CD8-positive, alpha-beta memory T cell (primary cell): ENCODE data around the gene CD40. TPM values are rescaled to one million over a fixed set of nuclear protein-coding genes. Genes with fewer than 3 reads are reported as not detected.
A peak's percentile ranks its signal among the peaks of the same experiment; 100 is the strongest.

Experiments
- CTCF ChIA-PET: fragments of 350-600 bp; sonication (Branson Sonifier 250); formaldehyde crosslinking; loops from one replicate; lab custom pipeline; 2021; ENCODE audit warnings: antibody characterized with exemption; lab: Charles Lee
- POLR2A ChIA-PET: fragments of 350-600 bp; sonication (Branson Sonifier 250); formaldehyde crosslinking; loops from one replicate; lab custom pipeline; 2021; ENCODE audit warnings: antibody characterized with exemption; lab: Charles Lee
- DNase-seq, 5 donors: peaks; one replicate each; pipeline versions ENCODE4 v3.0.0 to v3.0.0-alpha.2; 2020 to 2022; ENCODE audit warnings: mixed read lengths in 1 of 5
- H3K27ac ChIP-seq: one replicate; pipeline ENCODE4 v1.7.0; 2013; ENCODE audit warnings: low read depth, mild to moderate bottlenecking, low read length, moderate library complexity
- H3K27me3 ChIP-seq: 2 replicates; pipeline ENCODE4 v1.7.0; 2013; ENCODE audit warnings: low read length, mild to moderate bottlenecking; ENCODE audit not compliant: insufficient read depth, poor library complexity, severe bottlenecking
- H3K36me3 ChIP-seq: 2 replicates; pipeline ENCODE4 v1.7.0; 2013; ENCODE audit warnings: mild to moderate bottlenecking, low read length, moderate library complexity; ENCODE audit not compliant: insufficient read depth
- H3K4me1 ChIP-seq: 2 replicates; pipeline ENCODE4 v1.7.0; 2013; ENCODE audit warnings: mild to moderate bottlenecking, low read length, moderate library complexity; ENCODE audit not compliant: insufficient read depth
- H3K4me3 ChIP-seq: 2 replicates; pipeline ENCODE4 v1.7.0; 2013; ENCODE audit warnings: mild to moderate bottlenecking, low read length
- H3K9me3 ChIP-seq: 2 replicates; pipeline ENCODE4 v1.7.0; 2013; ENCODE audit warnings: mild to moderate bottlenecking, low read length
- H3K27ac Mint-ChIP-seq, 8 donors: one replicate each; pipeline ENCODE4 v1.8.0; 2020 to 2021; ENCODE audit warnings: mixed read lengths in 8 of 8, mild to moderate bottlenecking in 6 of 8, inconsistent platforms in 3 of 8, moderate library complexity in 3 of 8
- H3K27me3 Mint-ChIP-seq, 2 donors: one replicate each; pipeline ENCODE4 v1.8.0; 2020 to 2021; ENCODE audit warnings: mixed read lengths in 2 of 2, mild to moderate bottlenecking in 1 of 2, moderate library complexity in 1 of 2
- H3K36me3 Mint-ChIP-seq, 3 donors: one replicate each; pipeline ENCODE4 v1.8.0; 2020 to 2021; ENCODE audit warnings: mixed read lengths in 3 of 3, inconsistent platforms in 1 of 3, mild to moderate bottlenecking in 1 of 3
- H3K4me1 Mint-ChIP-seq, 3 donors: one replicate each; pipeline ENCODE4 v1.8.0; 2020 to 2021; ENCODE audit warnings: mixed read lengths in 3 of 3, inconsistent platforms in 1 of 3, mild to moderate bottlenecking in 1 of 3
- H3K4me3 Mint-ChIP-seq, 7 donors: one replicate each; pipeline ENCODE4 v1.8.0; 2020 to 2021; ENCODE audit warnings: mixed read lengths in 7 of 7, mild to moderate bottlenecking in 6 of 7, moderate library complexity in 4 of 7, inconsistent platforms in 2 of 7
- H3K9me3 Mint-ChIP-seq, 5 donors: one replicate each; pipeline ENCODE4 v1.8.0; 2020 to 2022; ENCODE audit warnings: mixed read lengths in 5 of 5, mild to moderate bottlenecking in 3 of 5, moderate library complexity in 2 of 5, inconsistent platforms in 1 of 5
- polyA plus RNA-seq: library from polyadenylated mRNA; unstranded; fragments of 300-500 nt; fragmentation: Illumina TruSeq; gene quantifications from one replicate; pipeline ENCODE4 v1.2.3, GENCODE V29; 2021
- total RNA-seq, 2 experiments: library from RNA; stranded (reverse); gene quantifications; one replicate each; pipeline ENCODE4 v1.2.3, GENCODE V29; 2021

Gene CD40
- total and polyA plus RNA-seq, 3 experiments from 2014 or later, result 2.8 to 4.1 (median 3.5) TPM

DNA sequence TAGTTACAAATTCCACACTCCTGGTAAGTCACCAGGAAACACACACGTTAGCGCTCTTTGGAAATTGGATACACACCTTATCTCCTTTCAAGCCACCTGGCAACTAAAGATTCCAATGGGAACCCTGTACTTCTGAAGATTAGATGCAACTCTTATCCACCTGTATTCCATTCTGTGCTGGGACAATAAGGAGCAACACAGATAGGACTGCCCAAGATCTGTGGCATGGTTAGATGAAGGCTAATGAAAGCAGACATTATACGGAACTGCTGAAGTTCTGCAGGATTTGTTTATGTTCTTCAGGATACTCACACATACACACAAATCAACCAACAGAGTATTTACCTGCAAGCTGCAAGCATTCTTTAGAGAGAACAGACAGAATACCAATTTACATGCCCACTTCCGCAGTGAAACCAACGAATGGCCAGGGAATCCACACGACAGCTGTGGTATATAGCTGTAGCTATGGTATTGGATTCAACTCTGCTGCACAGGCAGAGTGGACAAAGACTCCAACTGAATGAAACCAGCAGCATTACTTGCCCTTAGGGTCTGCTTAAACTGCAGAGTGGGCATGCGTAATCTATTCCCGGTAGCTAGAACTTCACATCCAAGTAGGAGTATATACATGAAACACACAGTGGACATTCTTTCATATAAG lies 40.3 kb upstream of the CD40 start:
- Histone ChIP-seq H3K27ac (no peak overlapping the region), H3K27me3 (no peaks in the 10 kb centered on the region), H3K9me3 (no peaks in the 10 kb centered on the region), H3K36me3 (peaks cover 17% of the 10 kb centered on the region), H3K4me3 (no peak overlapping the region), H3K4me1 (peaks cover 6% of the 10 kb centered on the region)
- DNase-seq, result no peak
- Mint-ChIP-seq H3K4me1 (peaks cover 29 to 68% (median 44%) of the 10 kb centered on the region in 3 donors), H3K27ac (no peak overlapping the region), H3K27me3 (no peaks in the 10 kb centered on the region), H3K36me3 (peaks cover 0 to 67% (median 18%) of the 10 kb centered on the region in 3 donors), H3K4me3 (no peak overlapping the region), H3K9me3 (no peaks in the 10 kb centered on the region)
- ChIA-PET POLR2A (no interaction called here), CTCF (interaction anchor here (1.1 to 1.3 kb wide), 2 partner anchors 17 to 91 kb away, joined by 3 read pairs; no protein-coding TSS in a partner anchor)

- Mint-ChIP-seq H3K4me1 (peaks cover 39 to 73% (median 55%) of the 10 kb centered on the region in 3 donors), H3K36me3 (peaks cover 0 to 61% (median 15%) of the 10 kb centered on the region in 3 donors), H3K9me3 (no peaks in the 10 kb centered on the region), H3K27ac (peak overlapping the region in 1 of 8 donors; percentile 67), H3K27me3 (no peaks in the 10 kb centered on the region), H3K4me3 (no peak overlapping the region)
- Histone ChIP-seq H3K27ac (no peak overlapping the region), H3K27me3 (no peaks in the 10 kb centered on the region), H3K36me3 (peaks cover 17% of the 10 kb centered on the region), H3K4me1 (peaks cover 16% of the 10 kb centered on the region), H3K4me3 (no peak overlapping the region), H3K9me3 (no peaks in the 10 kb centered on the region)
- CTCF ChIA-PET, result interaction anchor here (0.9 kb wide), 1 partner anchor 10 kb away, joined by 3 read pairs; no protein-coding TSS in a partner anchor
- POLR2A ChIA-PET, result no interaction called here
- no peak for DNase-seq
These were observed 39.2 kb upstream of the CD40 start for GRCh38 chr20:46078954-46079353.

GRCh38 chr20:46081074-46081473 lies 37.0 kb upstream of the CD40 start:
- Histone ChIP-seq H3K27ac (no peak overlapping the region), H3K9me3 (no peaks in the 10 kb centered on the region), H3K36me3 (peaks cover 17% of the 10 kb centered on the region), H3K27me3 (no peaks in the 10 kb centered on the region), H3K4me3 (no peak overlapping the region), H3K4me1 (peaks cover 35% of the 10 kb centered on the region)
- POLR2A ChIA-PET, result no interaction called here
- CTCF ChIA-PET, result no interaction called here
- Mint-ChIP-seq H3K27ac (no peak overlapping the region), H3K27me3 (no peaks in the 10 kb centered on the region), H3K36me3 (peaks cover 0 to 40% (median 5%) of the 10 kb centered on the region in 3 donors), H3K4me3 (no peak overlapping the region), H3K4me1 (peaks cover 53 to 79% (median 68%) of the 10 kb centered on the region in 3 donors), H3K9me3 (no peaks in the 10 kb centered on the region)
- no peak for DNase-seq

DNA sequence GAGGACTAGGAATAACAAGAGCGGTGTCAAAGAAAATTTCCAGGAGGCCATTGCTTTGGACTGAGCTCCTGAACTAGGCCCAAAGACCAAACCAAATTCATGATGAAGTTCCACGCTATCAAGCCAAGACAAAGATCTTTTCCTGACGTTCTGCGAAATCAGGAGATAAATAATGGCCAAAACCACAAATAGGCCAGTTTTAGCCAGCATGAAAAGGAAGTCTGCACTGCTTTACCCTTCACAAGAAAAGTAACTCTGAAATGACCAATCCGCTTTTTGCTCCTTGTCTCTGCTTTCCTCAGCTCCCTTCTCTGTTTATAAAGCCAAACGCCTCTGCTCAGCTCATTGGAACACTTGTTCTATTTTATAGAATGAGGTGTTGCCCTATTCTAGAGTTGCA lies 35.0 kb upstream of the CD40 start:
- no peak for DNase-seq
- Mint-ChIP-seq H3K4me1 (peaks cover 71 to 95% (median 88%) of the 10 kb centered on the region in 3 donors), H3K36me3 (peaks cover 0 to 29% (median 2%) of the 10 kb centered on the region in 3 donors), H3K27ac (peak overlapping the region in 1 of 8 donors; percentile 60), H3K4me3 (peak overlapping the region in 2 of 7 donors; percentile 18 to 20), H3K27me3 (no peaks in the 10 kb centered on the region), H3K9me3 (no peaks in the 10 kb centered on the region)
- Histone ChIP-seq H3K27me3 (no peaks in the 10 kb centered on the region), H3K27ac (no peak overlapping the region), H3K4me3 (no peak overlapping the region), H3K4me1 (peaks cover 53% of the 10 kb centered on the region), H3K9me3 (no peaks in the 10 kb centered on the region), H3K36me3 (peaks cover 9% of the 10 kb centered on the region)
- POLR2A ChIA-PET, result no interaction called here
- CTCF ChIA-PET, result no interaction called here

DNA sequence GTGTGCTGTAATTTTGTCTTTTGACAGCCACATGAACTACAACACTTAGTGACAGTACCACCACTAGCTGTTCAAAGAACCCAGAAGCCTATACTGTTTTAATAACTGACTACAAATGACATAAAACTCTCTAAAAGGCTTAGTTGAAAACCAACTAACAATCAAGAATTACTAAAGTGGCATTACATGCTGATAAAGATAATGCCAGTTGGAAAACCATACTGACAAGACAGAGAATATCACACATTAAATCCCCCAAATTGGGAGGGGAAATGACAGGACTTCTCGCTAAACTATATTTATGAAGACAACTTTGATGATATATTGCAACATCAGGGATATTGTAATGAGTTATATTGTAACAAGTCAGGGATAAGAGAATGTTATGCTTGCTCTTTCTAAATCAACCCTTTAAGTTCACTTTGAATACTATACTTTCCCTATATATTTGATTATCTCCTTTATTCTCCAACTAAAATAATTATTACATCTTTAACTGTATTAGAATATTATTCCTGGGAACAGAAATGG lies 34.5 kb upstream of the CD40 start:
- POLR2A ChIA-PET, result no interaction called here
- Histone ChIP-seq H3K36me3 (peaks cover 5% of the 10 kb centered on the region), H3K4me1 (peaks cover 58% of the 10 kb centered on the region), H3K27ac (no peak overlapping the region), H3K9me3 (no peaks in the 10 kb centered on the region), H3K4me3 (no peak overlapping the region), H3K27me3 (no peaks in the 10 kb centered on the region)
- Mint-ChIP-seq H3K9me3 (no peaks in the 10 kb centered on the region), H3K27ac (peak overlapping the region in 1 of 8 donors; percentile 60), H3K4me1 (peaks cover 74 to 95% (median 93%) of the 10 kb centered on the region in 3 donors), H3K36me3 (peaks cover 0 to 26% (median 2%) of the 10 kb centered on the region in 3 donors), H3K27me3 (no peaks in the 10 kb centered on the region), H3K4me3 (no peak overlapping the region)
- CTCF ChIA-PET, result no interaction called here
- DNase-seq, result no peak

- H3K4me1 ChIP-seq, result peaks cover 58% of the 10 kb centered on the region
- no peaks in the 10 kb centered on the region for H3K9me3 ChIP-seq
- H3K36me3 Mint-ChIP-seq, result peaks cover 0 to 20% (median 0%) of the 10 kb centered on the region in 3 donors
- CTCF ChIA-PET, result interaction anchor here (0.6 kb wide), 1 partner anchor 62 kb away, joined by 3 read pairs; no protein-coding TSS in a partner anchor
- no peaks in the 10 kb centered on the region for H3K27me3 Mint-ChIP-seq
- peak overlapping the region in 2 of 7 donors; percentile 8 to 51 for H3K4me3 Mint-ChIP-seq
- H3K9me3 Mint-ChIP-seq, result no peaks in the 10 kb centered on the region
- peaks cover 75 to 88% (median 88%) of the 10 kb centered on the region in 3 donors for H3K4me1 Mint-ChIP-seq
- POLR2A ChIA-PET, result no interaction called here
- no peak overlapping the region for H3K4me3 ChIP-seq
- H3K27ac ChIP-seq, result no peak overlapping the region
- H3K27ac Mint-ChIP-seq, result peak overlapping the region in 2 of 8 donors; percentile 12 to 16
- H3K36me3 ChIP-seq, result no peaks in the 10 kb centered on the region
- DNase-seq, result no peak
- no peaks in the 10 kb centered on the region for H3K27me3 ChIP-seq
These were observed 33.3 kb upstream of the CD40 start for GRCh38 chr20:46084805-46085178.

- Mint-ChIP-seq H3K27me3 (no peaks in the 10 kb centered on the region), H3K27ac (peak overlapping the region in 3 of 8 donors; percentile 10 to 59 (median 16)), H3K9me3 (no peaks in the 10 kb centered on the region), H3K4me3 (peak overlapping the region in 2 of 7 donors; percentile 45 to 51), H3K36me3 (peaks cover 0 to 17% (median 0%) of the 10 kb centered on the region in 3 donors), H3K4me1 (peaks cover 76 to 88% (median 87%) of the 10 kb centered on the region in 3 donors)
- Histone ChIP-seq H3K4me3 (no peak overlapping the region), H3K36me3 (no peaks in the 10 kb centered on the region), H3K4me1 (peaks cover 58% of the 10 kb centered on the region), H3K27ac (no peak overlapping the region), H3K9me3 (no peaks in the 10 kb centered on the region), H3K27me3 (no peaks in the 10 kb centered on the region)
- ChIA-PET POLR2A (no interaction called here), CTCF (no interaction called here)
- no peak for DNase-seq
These were observed 32.8 kb upstream of the CD40 start for GRCh38 chr20:46085179-46085851.
